Upper lobe of left lung (tissue), 6 donors: ENCODE measurements around the gene HUNK. TPM values are rescaled to one million over a fixed set of nuclear protein-coding genes. Genes with fewer than 3 reads are reported as not detected.
A peak's percentile ranks its signal among the peaks of the same experiment; 100 is the strongest.

Experiments used
- ATAC-seq, 2 donors: fragments of 200-7000 bp; cut with Tn5 transposase; one replicate each; pipeline ENCODE4 v1.9.1; 2022; ENCODE audit warnings: mild to moderate bottlenecking in 2 of 2, moderate library complexity in 2 of 2; ENCODE audit not compliant: low FRiP score in 2 of 2
- DNase-seq, 2 donors: peaks; one replicate each; pipeline ENCODE4 v3.0.0-alpha.2; 2019 to 2020
- H3K27ac ChIP-seq, 4 donors: fragments of 200-600 bp; sonication (generic); one replicate each; pipeline ENCODE4 v1.5.1; 2016 to 2019
- H3K27me3 ChIP-seq, 4 donors: fragments of 200-600 bp; sonication (generic); one replicate each; pipeline ENCODE4 v1.5.1; 2017 to 2019
- H3K36me3 ChIP-seq, 4 donors: fragments of 200-600 bp; sonication (generic); one replicate each; pipeline ENCODE4 v1.5.1; 2016 to 2019
- H3K4me1 ChIP-seq, 4 donors: fragments of 200-600 bp; sonication (generic); one replicate each; pipeline ENCODE4 v1.5.1; 2018 to 2019
- H3K4me3 ChIP-seq, 4 donors: fragments of 200-600 bp; sonication (generic); one replicate each; pipeline ENCODE4 v1.5.1; 2017 to 2019; ENCODE audit warnings: mild to moderate bottlenecking in 2 of 4, moderate library complexity in 1 of 4
- H3K9me3 ChIP-seq, 4 donors: fragments of 200-600 bp; sonication (generic); one replicate each; pipeline ENCODE4 v1.5.1; 2018 to 2019
- EP300 ChIP-seq, 4 donors: sonication (generic); formaldehyde crosslinking; IDR thresholded peaks; one replicate each; pipeline ENCODE4 v1.5.1; 2017; ENCODE audit warnings: antibody characterized with exemption in 4 of 4, control low read depth in 2 of 4
- POLR2A ChIP-seq, 4 donors: fragments of 450-650 bp; IDR thresholded peaks; one replicate each; pipeline ENCODE4 v1.5.1; 2016 to 2017; ENCODE audit warnings: antibody characterized with exemption in 4 of 4, mild to moderate bottlenecking in 2 of 4
- POLR2AphosphoS5 ChIP-seq, 2 donors: sonication (generic); formaldehyde crosslinking; IDR thresholded peaks; one replicate each; pipeline ENCODE4 v1.5.1; 2017; ENCODE audit warnings: antibody characterized with exemption in 2 of 2
- WGBS, 2 donors: methylation state at CpG; one replicate each; pipeline ENCODE4 v1.1.5; 2017 to 2018; 5-methylcytosine and 5-hydroxymethylcytosine counted together
- total RNA-seq, 6 donors: library from RNA; depleted of rRNA in 4 of 6; stranded (reverse); fragments of >200 nt in 4 of 6; gene quantifications; one replicate each; pipeline versions ENCODE4 v1.1.0 to v1.2.1, GENCODE V29; 2016 to 2021
- TF ChIP-seq, protein P1 (sequence below), 6 experiments: fragments of 450-650 bp in 4 of 6; fragments of 200-600 bp in 2 of 6; sonication (generic) in 2 of 6; IDR thresholded peaks; one replicate each; pipeline ENCODE4 v1.5.1; 2016 to 2019; ENCODE audit warnings: antibody characterized with exemption in 6 of 6
- donor health status: DM: no; HTN: no; CAD: no; lungs with moderate emphysema.
- donor health status: DM: no; HTN: yes; CAD: no; lungs with severe emphysema.

The HUNK gene
- total RNA-seq, 6 donors from 2014 or later: 1.1 to 6.2 (median 2.2) TPM

DNA sequence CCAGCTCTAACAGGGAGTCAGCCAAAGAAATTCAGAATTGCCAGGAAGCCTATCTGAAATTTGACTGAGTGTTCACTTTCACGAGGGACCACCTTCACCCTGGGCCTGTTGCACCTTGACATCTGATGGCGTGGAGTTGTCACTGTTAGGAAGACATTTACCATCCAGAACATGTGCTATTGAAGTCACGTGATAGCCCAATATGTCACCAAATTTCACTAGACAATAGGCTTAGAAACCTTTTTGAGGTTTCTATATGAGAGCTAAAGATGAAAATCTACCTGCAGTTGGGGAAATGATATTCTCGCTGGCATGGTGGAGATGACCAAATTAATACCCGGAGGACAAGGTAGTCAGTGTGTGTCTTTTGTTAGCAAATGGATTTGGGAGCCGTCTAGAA, 102.7 kb downstream of the HUNK start:
- ATAC-seq (no peak), DNase-seq (no peak)
- TF ChIP-seq POLR2AphosphoS5 (IDR thresholded peaks at IDR 0.05) (no peak), POLR2A (IDR thresholded peaks at IDR 0.05) (no peak), EP300 (IDR thresholded peaks at IDR 0.05) (no peak)
- TF ChIP-seq, protein P1, sequence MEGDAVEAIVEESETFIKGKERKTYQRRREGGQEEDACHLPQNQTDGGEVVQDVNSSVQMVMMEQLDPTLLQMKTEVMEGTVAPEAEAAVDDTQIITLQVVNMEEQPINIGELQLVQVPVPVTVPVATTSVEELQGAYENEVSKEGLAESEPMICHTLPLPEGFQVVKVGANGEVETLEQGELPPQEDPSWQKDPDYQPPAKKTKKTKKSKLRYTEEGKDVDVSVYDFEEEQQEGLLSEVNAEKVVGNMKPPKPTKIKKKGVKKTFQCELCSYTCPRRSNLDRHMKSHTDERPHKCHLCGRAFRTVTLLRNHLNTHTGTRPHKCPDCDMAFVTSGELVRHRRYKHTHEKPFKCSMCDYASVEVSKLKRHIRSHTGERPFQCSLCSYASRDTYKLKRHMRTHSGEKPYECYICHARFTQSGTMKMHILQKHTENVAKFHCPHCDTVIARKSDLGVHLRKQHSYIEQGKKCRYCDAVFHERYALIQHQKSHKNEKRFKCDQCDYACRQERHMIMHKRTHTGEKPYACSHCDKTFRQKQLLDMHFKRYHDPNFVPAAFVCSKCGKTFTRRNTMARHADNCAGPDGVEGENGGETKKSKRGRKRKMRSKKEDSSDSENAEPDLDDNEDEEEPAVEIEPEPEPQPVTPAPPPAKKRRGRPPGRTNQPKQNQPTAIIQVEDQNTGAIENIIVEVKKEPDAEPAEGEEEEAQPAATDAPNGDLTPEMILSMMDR (IDR thresholded peaks at IDR 0.05): no peak
- Histone ChIP-seq H3K36me3 (no peaks in the 10 kb centered on the region), H3K4me1 (no peaks in the 10 kb centered on the region), H3K27ac (no peak overlapping the region), H3K27me3 (no peaks in the 10 kb centered on the region), H3K4me3 (no peak overlapping the region), H3K9me3 (no peaks in the 10 kb centered on the region)
- WGBS, 2 donors: 88 to 89% methylated on average over 6 of the region's 6 CpGs

DNA sequence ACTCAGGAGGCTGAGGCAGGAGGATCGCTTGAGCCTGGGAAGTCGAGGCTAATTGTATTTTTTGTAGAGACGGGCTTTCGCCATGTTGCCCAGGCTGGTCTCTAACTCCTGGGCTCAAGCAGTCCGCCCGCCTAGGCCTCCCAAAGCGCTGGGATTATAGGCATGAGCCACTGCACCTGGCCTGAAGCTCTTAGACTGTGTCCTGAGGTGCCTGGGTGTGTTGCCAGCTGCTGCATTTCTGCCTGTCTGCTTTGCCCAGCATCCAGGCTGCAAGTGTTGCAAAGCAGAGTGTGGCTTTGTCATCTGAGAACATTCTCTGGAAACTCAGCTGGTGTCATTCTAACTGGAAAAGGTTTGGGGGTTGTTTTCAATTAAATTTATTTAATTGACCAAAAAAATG, 105.0 kb downstream of the HUNK start:
- no peak overlapping the region for H3K27ac ChIP-seq
- no peak for DNase-seq
- H3K4me3 ChIP-seq: no peak overlapping the region
- H3K36me3 ChIP-seq: no peaks in the 10 kb centered on the region
- no peak for ATAC-seq
- no peaks in the 10 kb centered on the region for H3K9me3 ChIP-seq
- H3K27me3 ChIP-seq: no peaks in the 10 kb centered on the region
- TF ChIP-seq POLR2A (IDR thresholded peaks at IDR 0.05) (no peak), POLR2AphosphoS5 (IDR thresholded peaks at IDR 0.05) (no peak), EP300 (IDR thresholded peaks at IDR 0.05) (no peak)
- TF ChIP-seq, protein P1 (IDR thresholded peaks at IDR 0.05): no peak
- 85 to 92% methylated on average over 6 to 7 of the region's 7 CpGs for WGBS, 2 donors
- H3K4me1 ChIP-seq: no peaks in the 10 kb centered on the region

DNA sequence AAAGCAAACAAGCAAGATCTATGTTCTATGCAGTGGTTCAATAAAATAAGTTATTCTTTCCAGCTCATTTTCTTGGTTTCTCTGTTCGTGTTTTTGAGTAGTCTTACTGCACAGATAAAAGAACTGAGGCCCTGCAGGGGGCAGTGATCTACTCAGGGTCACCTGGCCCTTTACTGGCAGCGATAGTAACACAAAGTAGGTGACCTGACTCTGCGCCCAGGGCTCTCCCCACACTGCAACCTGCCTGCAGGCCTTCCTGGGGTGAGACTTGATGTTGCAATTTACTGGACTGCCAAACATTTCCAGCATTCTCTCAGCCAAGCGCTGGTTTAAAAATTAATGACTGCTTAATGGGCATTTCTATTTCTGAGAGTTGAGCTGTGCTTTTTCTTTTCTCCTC, 110.3 kb downstream of the HUNK start:
- Histone ChIP-seq H3K9me3 (no peaks in the 10 kb centered on the region), H3K27ac (peak overlapping the region in 2 of 4 donors; percentile 32 to 40), H3K4me1 (no peaks in the 10 kb centered on the region), H3K4me3 (no peak overlapping the region), H3K36me3 (no peaks in the 10 kb centered on the region), H3K27me3 (no peaks in the 10 kb centered on the region)
- WGBS, 2 donors: 52 to 53% methylated on average over 4 of the region's 4 CpGs
- ATAC-seq: peak in 1 of 2 donors; percentile 49
- peak in 1 of 2 donors; percentile 74 for DNase-seq
- no peak for TF ChIP-seq EP300 (IDR thresholded peaks at IDR 0.05)
- no peak for TF ChIP-seq POLR2A (IDR thresholded peaks at IDR 0.05)
- TF ChIP-seq POLR2AphosphoS5 (IDR thresholded peaks at IDR 0.05): no peak

DNA sequence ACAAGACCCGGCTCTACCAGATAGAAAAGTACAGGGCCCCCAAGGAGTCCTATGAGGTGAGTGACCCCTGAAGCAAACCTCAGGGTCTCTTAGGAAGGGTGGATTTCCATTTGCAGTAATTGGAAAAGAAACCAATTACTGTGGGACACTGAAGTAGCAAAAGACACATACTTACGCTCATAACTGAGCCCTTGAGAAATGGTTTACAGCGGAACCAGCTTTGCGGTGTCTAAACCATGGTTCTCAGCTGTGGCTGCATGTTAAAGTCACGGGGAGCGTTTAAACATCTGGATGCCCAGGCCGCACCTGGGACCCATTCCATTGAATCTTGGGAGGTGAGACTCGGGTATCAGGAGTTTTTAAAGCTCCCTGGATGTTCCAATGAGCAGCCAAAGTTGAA, 110.7 kb downstream of the HUNK start:
- 67 to 78% methylated on average over 8 of the region's 8 CpGs for WGBS, 2 donors

DNA sequence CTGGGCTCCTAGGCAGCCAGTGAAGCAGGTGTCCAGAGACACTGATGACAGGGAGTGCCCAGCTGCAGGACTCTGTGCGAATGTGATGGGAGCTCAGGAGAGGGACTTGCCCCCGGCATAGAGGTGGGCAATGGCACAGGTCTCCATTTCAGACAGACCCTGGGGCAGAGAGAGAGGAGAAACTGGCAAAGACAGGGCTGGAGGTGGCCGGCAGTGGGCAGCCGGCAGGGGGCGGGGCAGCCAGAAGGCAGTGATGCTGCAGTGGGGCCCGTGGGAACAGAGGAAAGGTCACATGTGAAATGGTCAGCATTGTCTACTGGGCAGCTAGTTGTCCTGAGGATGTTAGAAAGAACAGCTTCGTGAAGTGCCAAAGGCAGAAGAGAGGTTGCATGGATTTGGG, 112.6 kb downstream of the HUNK start:
- 76 to 86% methylated on average over 7 of the region's 7 CpGs for WGBS, 2 donors
- H3K9me3 ChIP-seq: no peaks in the 10 kb centered on the region
- no peak overlapping the region for H3K27ac ChIP-seq
- TF ChIP-seq EP300 (IDR thresholded peaks at IDR 0.05) (no peak), POLR2AphosphoS5 (IDR thresholded peaks at IDR 0.05) (no peak), POLR2A (IDR thresholded peaks at IDR 0.05) (no peak)
- TF ChIP-seq, protein P1 (IDR thresholded peaks at IDR 0.05): no peak
- H3K27me3 ChIP-seq: no peaks in the 10 kb centered on the region
- DNase-seq: peak in 1 of 2 donors; percentile 50
- no peak overlapping the region for H3K4me3 ChIP-seq
- no peaks in the 10 kb centered on the region for H3K36me3 ChIP-seq
- ATAC-seq: no peak
- no peaks in the 10 kb centered on the region for H3K4me1 ChIP-seq

More for the DNA sequence above, 110.7 kb downstream of the HUNK start:
- no peak overlapping the region for H3K4me3 ChIP-seq
- DNase-seq (no peak), ATAC-seq (no peak)
- no peaks in the 10 kb centered on the region for H3K27me3 ChIP-seq
- H3K27ac ChIP-seq: peak overlapping the region in 2 of 4 donors; percentile 32 to 40
- H3K36me3 ChIP-seq: no peaks in the 10 kb centered on the region
- no peaks in the 10 kb centered on the region for H3K9me3 ChIP-seq
- TF ChIP-seq POLR2A (IDR thresholded peaks at IDR 0.05) (no peak), POLR2AphosphoS5 (IDR thresholded peaks at IDR 0.05) (no peak), EP300 (IDR thresholded peaks at IDR 0.05) (no peak)
- TF ChIP-seq, protein P1 (IDR thresholded peaks at IDR 0.05): no peak
- H3K4me1 ChIP-seq: no peaks in the 10 kb centered on the region
